GM12875 (cell line): ENCODE results near the gene MAP7.
"Not testable (repeated sequence)": the region's sequence is repeated elsewhere in the genome, so short reads cannot be mapped to it uniquely, and the experiment has no call there.

Experiments
- H3K4me3 ChIP-seq: one replicate; pipeline ENCODE4 v1.5.1; 2011; ENCODE audit warnings: low read depth, low read length, control low read depth
- TF ChIP-seq, protein P1 (sequence below): IDR thresholded peaks from 2 replicates; pipeline ENCODE4 v1.5.1; 2011; ENCODE audit warnings: low read depth, mild to moderate bottlenecking, control low read depth, inconsistent platforms, low read length, moderate library complexity, borderline replicate concordance; ENCODE audit not compliant: insufficient read depth

MAP7 gene

DNA sequence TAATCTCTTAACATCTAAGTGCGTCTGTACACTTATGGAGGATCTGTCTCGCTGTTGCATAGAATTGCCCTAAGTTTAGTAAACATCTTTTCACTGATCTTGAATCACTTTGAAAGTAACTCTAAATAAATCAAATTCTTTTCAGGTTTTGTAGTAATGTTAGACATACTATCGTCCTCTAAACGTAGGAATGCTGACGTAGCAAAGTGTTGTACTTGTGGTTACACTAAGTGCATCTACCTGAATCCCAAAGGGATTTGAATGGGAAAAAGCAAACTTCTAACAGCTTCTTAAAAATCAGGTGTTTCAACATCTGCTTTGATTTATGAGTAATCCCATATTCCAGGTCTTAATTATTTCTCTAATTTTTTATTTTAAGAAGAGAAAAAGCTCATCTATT, 49.8 kb downstream of the MAP7 start:
- TF ChIP-seq, protein P1, sequence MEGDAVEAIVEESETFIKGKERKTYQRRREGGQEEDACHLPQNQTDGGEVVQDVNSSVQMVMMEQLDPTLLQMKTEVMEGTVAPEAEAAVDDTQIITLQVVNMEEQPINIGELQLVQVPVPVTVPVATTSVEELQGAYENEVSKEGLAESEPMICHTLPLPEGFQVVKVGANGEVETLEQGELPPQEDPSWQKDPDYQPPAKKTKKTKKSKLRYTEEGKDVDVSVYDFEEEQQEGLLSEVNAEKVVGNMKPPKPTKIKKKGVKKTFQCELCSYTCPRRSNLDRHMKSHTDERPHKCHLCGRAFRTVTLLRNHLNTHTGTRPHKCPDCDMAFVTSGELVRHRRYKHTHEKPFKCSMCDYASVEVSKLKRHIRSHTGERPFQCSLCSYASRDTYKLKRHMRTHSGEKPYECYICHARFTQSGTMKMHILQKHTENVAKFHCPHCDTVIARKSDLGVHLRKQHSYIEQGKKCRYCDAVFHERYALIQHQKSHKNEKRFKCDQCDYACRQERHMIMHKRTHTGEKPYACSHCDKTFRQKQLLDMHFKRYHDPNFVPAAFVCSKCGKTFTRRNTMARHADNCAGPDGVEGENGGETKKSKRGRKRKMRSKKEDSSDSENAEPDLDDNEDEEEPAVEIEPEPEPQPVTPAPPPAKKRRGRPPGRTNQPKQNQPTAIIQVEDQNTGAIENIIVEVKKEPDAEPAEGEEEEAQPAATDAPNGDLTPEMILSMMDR: no peak
- no peak overlapping the region for H3K4me3 ChIP-seq

DNA sequence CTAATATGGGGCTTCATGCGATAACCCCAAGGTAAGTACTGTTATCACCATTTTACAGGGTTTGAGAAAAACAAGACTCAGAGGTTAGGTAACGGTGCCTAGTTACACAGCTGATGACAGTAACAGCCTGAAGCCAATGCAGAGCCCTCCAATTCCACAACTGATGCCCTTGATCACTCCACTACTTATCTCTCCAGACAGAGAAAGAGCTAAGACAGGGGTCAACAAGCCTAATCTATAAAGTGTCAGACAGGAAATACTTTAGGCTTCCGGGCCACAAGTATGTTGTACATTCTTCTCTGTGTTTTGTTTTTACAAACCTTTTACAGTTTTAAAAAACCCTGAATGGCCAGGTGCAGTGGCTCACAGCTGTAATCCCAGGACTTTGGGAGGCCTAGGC, 50.9 kb downstream of the MAP7 start:
- no peak overlapping the region for H3K4me3 ChIP-seq
- TF ChIP-seq, protein P1: no peak

DNA sequence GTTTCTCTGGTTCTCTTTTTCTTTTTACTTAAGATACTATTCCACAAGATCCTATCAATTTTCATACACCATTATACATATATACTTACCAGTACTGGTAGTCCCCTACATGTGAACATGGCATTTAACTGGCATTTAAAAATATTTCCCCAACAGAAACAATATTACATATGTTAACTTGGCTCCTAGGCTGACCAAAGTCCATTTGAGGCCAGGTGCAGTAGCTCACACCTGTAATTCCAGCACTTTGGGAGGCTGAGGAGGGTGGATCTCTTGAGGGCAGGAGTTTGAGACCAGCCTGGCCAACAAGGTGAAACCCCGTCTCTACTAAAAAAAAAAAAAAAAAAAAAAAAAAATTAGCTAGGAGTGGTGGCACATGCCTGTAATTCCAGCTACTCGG, 53.8 kb downstream of the MAP7 start:
- H3K4me3 ChIP-seq: not testable (repeated sequence)

DNA sequence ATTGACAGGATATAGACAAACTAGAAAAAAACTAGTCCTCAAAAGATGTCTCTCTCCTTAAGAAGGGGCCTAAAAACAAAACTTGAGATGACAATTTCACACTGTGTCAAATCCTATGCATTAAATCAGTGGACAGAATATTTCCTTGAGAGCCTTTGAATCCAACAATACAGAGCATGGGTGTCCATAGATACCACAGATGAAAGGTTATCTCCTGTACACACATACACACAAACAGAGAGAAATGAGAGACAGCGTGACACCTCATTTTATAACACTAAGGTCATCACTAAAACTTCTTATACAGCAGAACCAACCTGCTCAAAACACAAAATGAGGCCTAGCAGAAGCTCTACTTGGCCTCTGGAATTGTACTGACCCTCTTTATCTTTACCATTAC, 55.5 kb downstream of the MAP7 start:
- TF ChIP-seq, protein P1: no peak
- no peak overlapping the region for H3K4me3 ChIP-seq

DNA sequence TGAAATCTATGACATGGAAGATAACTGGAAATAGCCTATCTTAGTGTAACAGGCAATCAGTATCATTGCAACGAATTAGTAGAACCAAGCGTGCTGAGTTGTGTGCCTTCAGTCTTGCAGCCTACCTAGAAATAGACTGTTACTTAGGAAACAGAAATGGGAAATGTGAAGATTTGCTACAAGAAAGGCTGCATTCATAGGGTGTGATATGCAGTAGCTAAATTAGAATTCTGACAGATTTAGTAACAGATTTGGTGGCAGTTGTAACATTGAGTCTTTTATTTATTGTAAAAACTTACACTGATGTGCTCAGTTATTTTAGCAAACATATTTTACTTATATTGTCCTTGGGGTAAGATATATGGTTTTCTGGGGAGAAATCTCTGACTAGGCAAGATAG, 56.2 kb downstream of the MAP7 start:
- TF ChIP-seq, protein P1: no peak

DNA sequence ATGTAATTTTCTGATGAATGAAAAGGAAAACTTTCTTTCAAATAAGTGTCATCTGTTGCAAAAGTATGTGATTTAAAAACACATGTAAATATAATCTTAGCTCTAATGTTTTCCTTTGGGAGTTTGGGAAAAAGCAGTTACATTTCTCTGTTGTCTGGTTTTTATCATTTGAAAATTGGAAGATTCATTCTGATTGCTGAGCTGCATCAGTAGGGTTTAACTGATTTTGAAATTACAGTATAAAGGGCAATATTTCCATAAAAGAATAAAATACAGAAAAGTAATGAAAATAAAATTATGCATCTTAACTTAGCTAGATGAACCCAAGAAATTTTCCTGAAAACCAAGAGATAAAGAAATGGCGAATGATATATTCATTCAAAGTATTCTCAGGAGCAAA, 57.8 kb downstream of the MAP7 start:
- no peak overlapping the region for H3K4me3 ChIP-seq
- TF ChIP-seq, protein P1: no peak

More for the DNA sequence above, 56.2 kb downstream of the MAP7 start:
- no peak overlapping the region for H3K4me3 ChIP-seq

DNA sequence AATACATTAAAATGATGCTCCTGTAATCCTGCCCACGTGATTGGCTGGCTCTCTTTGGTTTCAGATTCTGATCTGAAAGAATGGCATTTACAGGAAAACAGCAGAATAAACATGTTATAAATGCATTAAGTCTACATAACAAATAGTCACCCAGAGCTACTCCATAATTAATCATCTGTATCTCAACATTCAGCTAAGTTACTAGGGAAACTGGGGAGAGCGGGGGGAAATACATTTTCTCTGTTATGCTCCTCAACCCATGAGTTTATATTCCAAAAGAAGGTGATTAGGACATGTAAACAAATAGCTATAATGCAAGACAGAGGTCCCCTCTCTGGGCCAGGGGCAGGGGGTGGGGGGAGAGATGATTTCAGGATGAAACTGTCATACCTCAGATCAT, 58.5 kb downstream of the MAP7 start:
- H3K4me3 ChIP-seq: no peak overlapping the region
- TF ChIP-seq, protein P1: no peak

DNA sequence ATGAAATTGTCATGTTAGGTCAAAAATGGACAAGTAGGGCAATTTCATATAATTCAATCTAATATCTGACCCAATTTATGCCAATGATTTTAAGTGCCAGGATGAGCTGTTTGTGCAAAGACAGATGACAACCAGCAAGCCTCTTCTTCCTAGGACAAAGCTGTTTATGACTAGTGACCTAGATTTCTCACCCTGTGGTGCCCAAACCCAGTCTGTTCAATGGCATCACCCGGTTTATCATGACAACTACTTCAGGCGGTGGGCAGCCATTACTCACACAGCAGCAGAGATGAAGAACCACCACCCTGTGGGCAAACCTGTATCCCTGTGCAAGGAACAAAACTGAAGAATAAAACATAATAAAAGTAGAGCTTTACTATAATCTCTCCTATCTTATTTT, 59.0 kb downstream of the MAP7 start:
- TF ChIP-seq, protein P1: no peak
- H3K4me3 ChIP-seq: no peak overlapping the region

DNA sequence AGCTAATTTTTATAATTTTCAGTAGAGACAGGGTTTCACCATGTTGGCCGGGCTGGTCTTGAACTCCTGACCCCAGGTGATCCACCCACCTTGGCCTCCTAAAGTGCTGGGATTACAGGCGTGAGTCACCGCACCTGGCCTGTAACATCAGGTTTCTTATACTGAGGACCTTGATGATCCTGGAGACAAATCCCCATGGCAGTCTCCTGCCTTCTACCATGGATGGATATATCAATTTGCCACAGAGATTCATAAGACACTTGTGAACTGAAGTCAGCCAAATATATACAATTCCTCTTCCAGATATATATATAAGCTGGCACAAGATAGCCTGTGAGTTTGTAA, 60.6 kb downstream of the MAP7 start:
- not testable (repeated sequence) for H3K4me3 ChIP-seq
